Ovary (tissue), 9 donors: ENCODE data around the gene LINS1. TPM values are rescaled to one million over a fixed set of nuclear protein-coding genes. Genes with fewer than 3 reads are reported as not detected.

ENCODE experiments used
- DNase-seq, 5 donors: peaks; one replicate each; pipeline ENCODE4 v3.0.0-alpha.2; 2019 to 2020
- H3K27ac ChIP-seq, 2 donors: fragments of 200-600 bp; one replicate each; pipeline versions ENCODE4 v1.5.1 to v1.8.0; 2019 to 2022
- H3K27me3 ChIP-seq: fragments of 200-600 bp; one replicate; pipeline ENCODE4 v1.8.0; 2022
- H3K36me3 ChIP-seq: fragments of 200-600 bp; sonication (generic); one replicate; pipeline ENCODE4 v1.5.1; 2019
- H3K4me1 ChIP-seq: one replicate; pipeline ENCODE4 v1.8.1; 2013; ENCODE audit warnings: mild to moderate bottlenecking, moderate library complexity; ENCODE audit not compliant: insufficient read depth
- H3K4me3 ChIP-seq: fragments of 200-600 bp; sonication (generic); one replicate; pipeline ENCODE4 v1.5.1; 2017
- H3K9me3 ChIP-seq, 2 donors: fragments of 200-600 bp in 1 of 2; sonication (generic) in 1 of 2; one replicate each; pipeline versions ENCODE4 v1.5.1 to v1.8.1; 2013 to 2019; ENCODE audit warnings: mild to moderate bottlenecking in 1 of 2, moderate library complexity in 1 of 2
- CTCF ChIP-seq, 3 donors: fragments of 450-650 bp in 2 of 3; fragments of 200-600 bp in 1 of 3; IDR thresholded peaks; one replicate each; pipeline versions ENCODE4 v1.5.1 to v1.8.0; 2016 to 2022; ENCODE audit warnings: antibody characterized with exemption in 3 of 3, mild to moderate bottlenecking in 1 of 3
- EP300 ChIP-seq: sonication (generic); formaldehyde crosslinking; IDR thresholded peaks from one replicate; pipeline ENCODE4 v1.6.1; 2017; ENCODE audit warnings: antibody characterized with exemption
- POLR2A ChIP-seq: fragments of 450-650 bp; IDR thresholded peaks from one replicate; pipeline ENCODE4 v1.6.1; 2017; ENCODE audit warnings: antibody characterized with exemption, mild to moderate bottlenecking, moderate library complexity
- WGBS, 3 donors: extraction: QIAGEN DNeasy Blood & Tissue Kit in 1 of 3; methylation state at CpG; one replicate each; pipeline versions ENCODE4 v1.1.5 to v1.1.7; 2013 to 2017; 5-methylcytosine and 5-hydroxymethylcytosine counted together
- intact Hi-C, 4 donors: fragments of 100-400 bp; cut with DNase I; formaldehyde crosslinking; loops; one replicate each; pipeline versions ENCODE4 v1.11.0 to v1.15.1; 2022 to 2023
- polyA plus RNA-seq, 2 donors: library from polyadenylated mRNA; stranded (reverse); fragments of 200-250 nt in 1 of 2; fragments of 350-450 nt in 1 of 2; fragmentation: Illumina TruSeq in 1 of 2; extraction: RNeasy Lipid Tissue Mini Kit (QIAGEN cat#74804) in 1 of 2; gene quantifications; one replicate each; pipeline ENCODE4 v1.2.3, GENCODE V29; 2013 to 2014
- total RNA-seq, 7 donors: library from RNA; depleted of rRNA in 2 of 7; stranded (reverse); fragments of >200 nt in 2 of 7; fragmentation: NEBNext Ultra II Directional in 3 of 7; extraction: Animal tissue kit (Norgen Biotek cat#: 25700) in 3 of 7; gene quantifications; one replicate each; pipeline versions ENCODE4 v1.1.0 to v1.2.4, GENCODE V29; 2016 to 2023
- donor health status: DM: no; HTN: no; CAD: no; lungs with moderate emphysema.
- donor health status: DM: no; HTN: no; CAD: no.
- donor health status: Bipolar disorder and iron deficiency.
- donor health status: DM: yes; HTN: yes; CAD: no.
- donor health status: DM: no; HTN: no; CAD: no.
- donor health status: DM: yes; HTN: yes; CAD: no.

LINS1 gene
- total and polyA plus RNA-seq, 9 donors, result 9.9 to 35.9 (median 19.4) TPM

DNA sequence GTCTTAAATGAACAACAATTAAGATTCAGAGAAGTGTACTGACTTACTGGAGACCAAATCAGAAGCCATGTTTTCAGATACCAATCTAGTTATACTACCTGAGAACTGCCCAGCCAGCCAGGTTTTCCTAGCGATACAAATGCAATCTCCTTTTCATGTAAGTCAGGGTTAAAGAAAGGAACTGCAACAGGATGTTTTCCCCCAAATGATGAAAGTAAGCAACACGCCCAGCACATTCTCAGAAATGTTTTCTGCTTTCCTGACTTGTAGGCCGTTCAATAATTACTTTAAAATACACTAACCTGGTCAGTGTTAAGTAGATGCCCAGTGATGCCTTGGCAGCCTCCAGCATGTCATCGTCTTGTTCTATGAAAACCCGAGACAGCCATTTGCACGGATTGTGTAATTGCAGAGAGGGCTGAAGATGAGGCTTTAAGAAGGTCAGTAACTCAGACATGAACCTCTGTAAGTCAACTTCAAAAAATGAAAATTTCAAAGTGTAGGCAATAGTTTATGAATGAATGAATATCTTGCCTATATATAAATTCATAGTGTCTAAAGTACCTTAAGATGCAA lies 30.3 kb downstream of the LINS1 start:
- no peaks in the 10 kb centered on the region for H3K36me3 ChIP-seq
- no peaks in the 10 kb centered on the region for H3K4me1 ChIP-seq
- intact Hi-C loops, result loop anchor here in 2 of 4 donors (2.0 to 5.0 kb wide), 2 partner anchors 219 to 223 kb away; no protein-coding TSS in a partner anchor
- no peaks in the 10 kb centered on the region for H3K9me3 ChIP-seq
- H3K4me3 ChIP-seq, result no peak overlapping the region
- TF ChIP-seq CTCF (IDR thresholded peaks at IDR 0.05) (no peak), EP300 (no peak), POLR2A (no peak)
- no peak for DNase-seq
- no peak overlapping the region for H3K27ac ChIP-seq
- 90 to 92% (median 91%) methylated on average over 6 of the region's 6 CpGs for WGBS, 3 donors
- no peaks in the 10 kb centered on the region for H3K27me3 ChIP-seq

DNA sequence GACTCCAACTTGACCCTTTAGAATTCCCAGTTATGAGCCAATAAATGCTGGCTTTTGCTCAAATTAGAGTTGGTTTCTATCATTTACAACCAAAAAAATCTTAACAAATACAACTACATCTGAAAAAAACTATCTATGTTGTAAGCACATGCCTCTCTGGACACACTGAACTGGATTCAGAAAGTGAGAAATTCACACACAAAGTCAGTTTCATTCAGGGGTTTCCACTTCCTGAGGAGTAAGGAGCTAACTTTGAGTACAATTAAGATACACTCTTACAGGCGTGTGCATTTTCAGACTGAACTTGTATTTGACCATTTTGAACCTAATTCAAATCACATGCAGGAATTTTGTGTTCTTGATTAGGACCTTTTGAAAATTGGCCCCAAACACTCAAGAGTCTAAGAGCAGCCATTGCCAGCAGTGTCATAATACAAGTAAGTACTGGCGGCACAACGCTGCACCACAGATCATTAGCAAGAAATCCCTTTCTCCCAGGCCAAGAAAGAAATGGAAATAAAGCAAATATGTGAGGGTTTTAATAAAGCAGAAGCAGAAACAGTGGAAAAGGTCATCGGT lies 31.2 kb downstream of the LINS1 start:
- intact Hi-C loops, result loop anchor here in 1 of 4 donors (5.0 kb wide), 1 partner anchor 219 kb away; no protein-coding TSS in a partner anchor
- DNase-seq, result no peak
- no peak overlapping the region for H3K4me3 ChIP-seq
- H3K36me3 ChIP-seq, result no peaks in the 10 kb centered on the region
- no peaks in the 10 kb centered on the region for H3K4me1 ChIP-seq
- no peaks in the 10 kb centered on the region for H3K9me3 ChIP-seq
- no peaks in the 10 kb centered on the region for H3K27me3 ChIP-seq
- H3K27ac ChIP-seq, result no peak overlapping the region
- TF ChIP-seq EP300, result no peak
- TF ChIP-seq POLR2A, result no peak
- TF ChIP-seq CTCF (IDR thresholded peaks at IDR 0.05), result no peak
- 82 to 93% (median 88%) methylated on average over 4 of the region's 4 CpGs for WGBS, 3 donors

DNA sequence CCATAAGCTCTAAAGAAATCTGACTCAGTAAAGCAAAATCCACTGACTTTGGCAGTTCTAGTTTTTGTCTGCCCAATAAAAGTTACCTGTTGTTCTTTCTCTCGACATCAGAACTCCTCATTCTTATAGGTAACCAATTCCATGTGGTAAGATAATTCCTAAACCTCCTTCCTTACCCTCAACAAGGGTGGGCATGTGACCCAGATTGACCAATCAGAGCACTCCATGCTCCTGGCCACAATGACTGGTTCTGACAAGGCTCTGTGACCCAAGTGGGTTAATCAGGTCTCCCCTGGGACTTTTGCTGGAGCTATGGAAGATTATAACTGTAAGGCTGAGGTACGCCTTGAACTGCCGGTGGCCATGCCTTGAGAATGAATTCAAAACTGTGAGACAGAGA lies 31.7 kb downstream of the LINS1 start:
- no peaks in the 10 kb centered on the region for H3K4me1 ChIP-seq
- H3K4me3 ChIP-seq, result no peak overlapping the region
- no peaks in the 10 kb centered on the region for H3K9me3 ChIP-seq
- no peaks in the 10 kb centered on the region for H3K27me3 ChIP-seq
- intact Hi-C loops, result loop anchor here in 1 of 4 donors (5.0 kb wide), 1 partner anchor 218 kb away; no protein-coding TSS in a partner anchor
- no peak for TF ChIP-seq CTCF (IDR thresholded peaks at IDR 0.05)
- TF ChIP-seq EP300, result no peak
- no peak for TF ChIP-seq POLR2A
- DNase-seq, result no peak
- H3K27ac ChIP-seq, result no peak overlapping the region
- WGBS, 3 donors, result 86 to 95% (median 90%) methylated on average over 3 of the region's 3 CpGs
- H3K36me3 ChIP-seq, result no peaks in the 10 kb centered on the region

DNA sequence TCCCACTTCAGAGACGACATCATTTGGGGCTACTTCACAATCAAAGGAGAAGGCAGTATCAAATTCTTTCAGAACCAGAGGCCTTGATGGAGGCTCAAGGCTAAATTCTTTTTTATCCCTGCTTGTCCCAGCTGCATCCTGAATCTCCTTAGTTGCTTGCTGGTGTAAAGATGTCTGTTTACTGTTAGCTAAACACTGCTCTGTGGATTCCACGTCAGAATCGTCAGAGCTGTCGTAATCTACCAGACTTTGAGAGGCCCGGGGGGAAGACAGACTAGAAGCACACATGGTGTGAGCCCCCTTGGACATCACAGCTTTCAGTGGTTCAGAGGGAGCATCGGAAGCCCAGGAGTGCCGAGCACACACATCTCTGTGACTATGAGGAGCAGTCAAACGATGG lies 32.6 kb downstream of the LINS1 start:
- Histone ChIP-seq H3K36me3 (no peaks in the 10 kb centered on the region), H3K9me3 (no peaks in the 10 kb centered on the region), H3K27ac (no peak overlapping the region), H3K27me3 (no peaks in the 10 kb centered on the region), H3K4me3 (no peak overlapping the region), H3K4me1 (no peaks in the 10 kb centered on the region)
- TF ChIP-seq EP300 (no peak), CTCF (IDR thresholded peaks at IDR 0.05) (no peak)
- intact Hi-C loops, result no loop called here
- DNase-seq, result no peak
- WGBS, 3 donors, result 49 to 70% (median 61%) methylated on average over 8 of the region's 8 CpGs
